Pulmonary artery endothelial cell (primary cell): ENCODE measurements around the gene C15orf40. TPM values are rescaled to one million over a fixed set of nuclear protein-coding genes. Genes with fewer than 3 reads are reported as not detected.

Experiments used
- DNase-seq: peaks from one replicate; pipeline ENCODE4 v3.0.0-alpha.2; 2011; ENCODE audit warnings: low read depth, low spot score
- total RNA-seq: library from RNA; depleted of rRNA; stranded (reverse); fragments of >200 nt; gene quantifications from 2 replicates; pipeline ENCODE4 v1.2.3, GENCODE V29; 2014

C15orf40 gene
- total RNA-seq, 1 donor from 2014 or later: 17.5 TPM

DNA sequence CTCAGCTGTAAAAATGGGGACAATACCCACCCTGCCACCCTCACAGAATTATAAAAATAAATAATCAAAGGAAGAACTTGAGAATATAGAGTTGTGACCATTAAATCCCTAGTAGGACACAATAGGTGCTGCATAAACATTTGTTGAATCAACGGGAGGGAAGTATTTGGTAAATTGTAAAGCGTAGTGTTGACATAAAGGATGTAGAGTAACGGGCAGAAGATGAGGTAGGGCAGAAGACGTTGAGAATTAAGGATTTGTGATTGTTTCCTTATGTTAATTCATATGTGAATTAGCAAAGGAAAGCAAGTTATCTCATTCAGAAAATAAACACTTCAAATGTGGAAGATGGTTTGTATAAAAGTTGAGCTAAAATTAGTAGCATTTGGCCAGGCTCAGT lies 18.3 kb downstream of the C15orf40 start:
- no peak for DNase-seq

DNA sequence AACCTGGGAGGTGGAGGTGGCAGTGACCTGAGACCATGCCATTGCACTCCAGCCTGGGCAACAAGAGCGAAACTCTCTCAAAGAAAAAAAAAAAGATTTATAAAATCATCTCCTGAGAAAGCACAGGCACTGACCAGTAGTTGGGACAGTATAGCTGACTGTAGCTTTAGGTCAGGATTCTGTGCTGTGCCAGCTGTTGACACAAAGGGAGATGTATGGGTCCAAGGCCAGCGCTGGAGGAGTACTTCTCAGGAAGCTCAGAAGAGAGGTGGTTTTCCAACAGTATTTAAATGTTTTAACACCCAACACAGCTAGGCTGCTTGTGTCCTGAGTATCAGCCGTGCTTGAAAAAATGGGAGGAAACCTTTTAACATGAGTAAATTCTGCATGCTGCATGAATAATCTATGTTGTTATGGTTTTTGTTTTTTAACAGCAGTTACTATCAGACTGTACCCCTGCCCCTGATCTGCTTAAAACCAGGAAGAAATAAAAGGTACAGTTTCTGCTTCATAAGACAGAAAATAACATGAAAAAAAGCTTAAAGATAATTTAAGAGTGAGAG lies 18.9 kb downstream of the C15orf40 start:
- DNase-seq: no peak

DNA sequence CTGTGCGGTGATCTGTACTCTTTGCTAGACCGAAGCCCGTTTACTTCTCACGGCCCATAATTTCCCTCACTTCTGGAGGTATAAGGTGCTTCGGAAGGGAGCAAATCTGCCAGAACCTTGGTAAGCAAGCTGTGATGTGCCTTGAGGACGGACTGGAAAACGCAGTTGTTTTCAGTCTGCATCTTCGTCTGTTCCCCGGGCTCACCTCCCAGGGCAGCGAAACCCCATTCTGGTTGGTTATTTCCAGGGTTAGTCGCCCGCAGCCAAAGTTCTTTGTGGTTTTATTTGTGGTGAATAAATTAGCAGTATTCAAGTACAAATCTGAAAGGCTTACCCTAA lies 25.0 kb downstream of the C15orf40 start:
- no peak for DNase-seq

DNA sequence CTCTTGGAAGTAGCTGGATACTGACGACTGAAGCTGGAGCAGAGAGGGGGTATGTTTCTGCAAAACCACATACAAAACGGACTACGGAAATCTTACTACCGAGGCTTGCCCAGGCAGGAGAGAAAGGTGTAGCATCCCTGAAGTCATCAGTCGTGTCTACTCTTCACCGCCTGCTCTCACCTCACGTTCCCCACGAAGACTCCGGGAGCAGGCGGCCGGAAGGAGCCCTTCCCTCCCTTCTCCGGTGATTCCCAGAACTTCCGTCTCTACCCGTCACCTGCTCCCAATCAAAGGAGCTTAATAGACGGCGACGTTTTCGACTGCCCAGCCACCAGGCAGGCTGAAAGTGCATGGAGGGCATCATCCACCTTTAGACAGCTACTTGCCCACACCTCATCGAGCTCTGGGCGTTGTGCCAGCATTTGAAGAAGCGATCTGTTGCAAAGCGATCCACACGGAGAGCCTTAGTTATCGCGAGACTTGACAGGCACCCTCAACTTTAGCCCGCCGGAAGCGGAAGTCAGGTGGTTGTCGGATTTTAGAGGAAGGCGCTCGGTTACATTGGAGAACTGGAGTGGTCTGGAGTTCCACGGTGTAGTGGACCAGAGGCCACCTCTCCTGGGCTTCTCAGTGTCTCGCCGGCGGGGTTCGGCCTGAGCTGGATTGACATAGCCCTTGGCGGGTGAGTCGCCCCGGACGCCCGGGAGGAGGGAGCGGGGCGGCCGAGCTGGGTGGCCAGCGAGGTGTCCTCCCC lies 25.6 kb downstream of the C15orf40 start, which contains the start of gene RAMAC:
Gene RAMAC, plus strand, starts transcription at position 523 of the 754 bp plus-strand sequence. CDS start 2,809 bp downstream, outside the sequence.
- DNase-seq: peak; percentile 77

DNA sequence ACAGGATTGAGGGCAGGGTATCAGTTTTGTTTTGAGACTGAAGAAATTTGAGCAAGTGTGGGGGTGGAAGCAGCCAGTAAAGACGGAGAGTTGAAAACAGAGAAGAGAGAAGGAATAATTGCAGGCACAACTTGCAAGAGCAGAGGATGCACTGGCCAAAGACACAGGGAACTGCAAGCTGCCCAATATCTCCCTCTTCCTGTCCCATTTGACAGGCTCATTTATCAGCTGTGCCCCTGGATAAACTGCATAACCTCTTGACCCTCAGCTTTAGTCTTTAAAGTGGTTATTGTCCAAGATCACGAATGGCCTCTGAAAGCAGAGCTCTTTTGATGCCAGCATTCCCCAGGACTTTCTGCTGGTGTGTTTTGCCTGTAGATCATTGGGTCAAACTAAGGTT lies 30.5 kb downstream of the C15orf40 start:
- no peak for DNase-seq

DNA sequence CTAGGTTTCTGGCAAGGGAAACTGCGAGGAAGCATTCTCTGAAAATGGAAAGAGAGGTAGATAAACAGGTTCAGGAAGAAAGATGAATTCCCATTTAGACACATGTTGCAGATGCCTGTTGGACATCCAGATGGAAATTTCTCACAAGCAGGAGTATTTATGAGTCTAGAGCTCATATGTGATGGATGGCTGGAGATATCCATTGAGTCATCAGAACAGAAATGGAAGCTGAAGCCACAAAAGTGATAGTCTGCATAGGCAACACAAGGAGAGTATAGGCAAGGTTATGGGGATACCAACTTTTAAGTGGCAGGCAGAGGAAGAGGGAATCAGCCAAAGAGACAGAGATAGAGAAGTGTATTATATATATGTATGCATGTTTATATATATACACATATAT lies 31.7 kb downstream of the C15orf40 start:
- no peak for DNase-seq

DNA sequence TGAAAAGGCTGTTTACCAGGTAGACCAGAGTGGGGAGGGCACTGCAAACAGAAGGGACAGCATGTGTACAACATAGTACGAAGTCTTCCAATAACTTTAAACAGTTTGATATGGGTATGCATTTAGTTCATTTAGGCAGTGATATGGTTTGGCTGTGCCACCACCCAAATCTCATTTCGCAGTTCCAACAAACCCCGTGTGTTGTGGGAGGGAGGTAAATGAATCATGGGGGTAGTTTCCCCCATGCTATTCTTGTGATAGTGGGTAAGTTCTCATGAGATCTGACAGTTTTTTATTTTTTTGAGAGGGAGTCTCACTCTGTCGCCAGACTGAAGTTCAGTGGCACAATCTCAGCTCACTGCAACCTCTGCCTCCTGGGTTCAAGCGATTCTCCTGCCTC lies 33.0 kb downstream of the C15orf40 start:
- no peak for DNase-seq

DNA sequence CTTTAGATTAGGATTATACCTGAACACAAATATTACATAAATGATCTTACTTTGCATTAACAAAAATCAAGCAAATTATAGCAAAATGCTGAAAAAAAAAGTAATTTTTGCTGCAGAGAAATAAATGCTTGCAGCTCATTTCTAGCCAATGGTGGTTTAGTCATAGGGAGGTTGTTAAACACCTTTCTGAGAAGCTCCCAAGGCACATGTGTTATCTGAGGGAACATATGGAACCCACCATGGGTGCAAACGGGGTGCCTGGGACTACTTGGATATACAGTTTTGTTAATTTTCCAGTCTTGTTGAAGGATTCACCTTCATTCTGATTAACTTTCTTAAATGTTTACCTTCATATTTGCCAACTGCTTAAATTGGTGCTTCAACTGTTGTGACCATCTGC lies 34.4 kb downstream of the C15orf40 start:
- no peak for DNase-seq

DNA sequence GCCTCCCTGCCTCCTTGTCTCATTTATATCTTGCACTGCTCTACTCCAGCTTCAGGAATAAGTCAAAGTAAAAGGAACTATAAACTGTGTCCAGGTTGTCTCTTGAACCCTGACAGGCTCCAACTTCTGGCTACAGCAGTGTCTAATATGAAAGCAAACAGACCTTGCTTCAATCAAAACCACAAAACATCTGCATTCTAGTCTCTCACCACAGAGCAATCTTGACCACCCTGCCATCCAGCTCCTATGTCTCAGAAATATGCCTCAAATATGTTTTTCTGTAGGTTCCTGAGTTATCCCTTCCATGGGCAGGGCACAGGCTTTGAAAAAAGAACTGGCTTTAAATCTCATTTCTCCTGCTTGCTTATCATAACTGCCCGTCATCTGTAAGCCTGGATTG lies 38.4 kb downstream of the C15orf40 start:
- no peak for DNase-seq

DNA sequence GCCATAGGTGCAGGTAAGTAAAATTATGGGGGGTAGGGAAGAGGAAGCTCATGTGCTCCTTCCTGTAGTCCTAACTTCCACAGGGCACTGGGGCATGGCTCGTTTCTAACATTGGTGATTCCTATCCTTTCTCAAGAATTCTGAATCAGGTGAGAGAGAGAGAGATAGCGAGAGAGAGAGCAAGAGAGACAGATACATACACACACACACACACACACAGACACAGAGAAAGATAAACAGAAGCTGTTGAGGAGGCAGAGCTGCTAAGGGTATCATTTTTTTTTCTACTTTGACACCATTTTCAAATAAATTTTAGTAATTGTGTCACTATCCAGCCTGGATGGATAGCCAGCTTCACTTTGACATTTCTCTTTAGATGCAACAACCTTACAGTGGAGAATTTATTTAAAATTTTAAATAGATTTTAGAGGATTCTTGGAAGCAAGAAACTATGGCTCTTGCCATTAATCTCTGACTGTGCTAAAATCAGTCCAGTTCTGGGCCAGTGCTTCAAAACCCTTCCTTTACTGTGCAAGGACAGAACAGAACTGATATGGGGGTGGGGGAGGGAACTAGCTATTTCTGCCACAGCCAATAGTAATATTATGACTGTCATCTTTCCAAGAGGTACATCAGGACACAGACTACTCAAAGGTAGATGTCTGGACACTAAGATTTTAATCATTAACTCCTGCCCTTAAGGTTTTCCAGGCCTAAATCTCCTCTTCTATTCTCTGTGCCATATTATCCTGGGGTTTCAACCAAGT lies 40.0 kb downstream of the C15orf40 start:
- no peak for DNase-seq

DNA sequence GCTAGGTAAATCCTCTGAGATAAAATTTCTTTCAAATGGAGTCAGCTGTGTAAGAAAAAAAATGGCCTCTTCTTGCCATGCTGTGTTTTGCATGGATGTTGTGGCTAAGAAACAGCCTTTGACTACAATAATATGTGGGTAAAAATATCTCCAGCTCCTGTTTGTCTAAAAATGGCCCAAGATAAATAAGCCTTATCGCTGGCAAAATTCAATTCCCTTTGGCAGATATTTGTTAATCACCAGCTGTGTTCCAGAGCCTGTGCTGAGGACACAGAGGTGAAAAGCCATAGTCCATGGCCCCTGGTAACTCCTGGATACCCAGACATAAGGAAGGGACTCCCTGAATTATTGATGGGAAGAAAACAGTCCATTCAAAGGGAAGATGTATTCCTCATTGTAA lies 40.7 kb downstream of the C15orf40 start:
- no peak for DNase-seq

DNA sequence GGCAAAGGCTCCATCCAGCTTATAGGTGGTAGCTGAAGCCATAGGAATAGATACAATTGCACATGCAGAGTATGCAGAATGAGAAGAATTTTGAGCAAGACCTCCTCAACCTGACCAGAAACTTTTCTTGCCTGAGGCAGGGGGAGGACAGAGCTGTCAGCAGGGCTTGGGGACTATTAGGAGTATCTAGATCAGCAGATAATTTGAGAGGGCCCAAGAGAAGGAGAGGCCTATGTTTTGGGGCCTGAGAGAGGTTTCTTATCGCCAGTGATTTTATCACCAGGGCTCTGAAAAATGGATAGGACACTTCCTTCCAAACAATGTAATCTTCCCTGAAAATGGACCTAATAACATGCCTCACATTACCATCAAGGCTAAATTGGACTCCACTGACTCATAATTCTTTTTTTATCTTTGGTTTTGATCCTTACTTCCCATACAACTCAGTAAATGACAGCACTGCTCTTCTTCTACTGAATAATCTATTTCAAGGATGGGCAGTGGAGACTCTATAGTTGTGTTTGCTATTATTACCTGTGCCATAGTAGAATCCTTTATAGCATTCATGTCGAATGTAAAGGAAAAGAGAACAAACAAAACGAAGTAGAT lies 41.3 kb downstream of the C15orf40 start:
- DNase-seq: no peak

DNA sequence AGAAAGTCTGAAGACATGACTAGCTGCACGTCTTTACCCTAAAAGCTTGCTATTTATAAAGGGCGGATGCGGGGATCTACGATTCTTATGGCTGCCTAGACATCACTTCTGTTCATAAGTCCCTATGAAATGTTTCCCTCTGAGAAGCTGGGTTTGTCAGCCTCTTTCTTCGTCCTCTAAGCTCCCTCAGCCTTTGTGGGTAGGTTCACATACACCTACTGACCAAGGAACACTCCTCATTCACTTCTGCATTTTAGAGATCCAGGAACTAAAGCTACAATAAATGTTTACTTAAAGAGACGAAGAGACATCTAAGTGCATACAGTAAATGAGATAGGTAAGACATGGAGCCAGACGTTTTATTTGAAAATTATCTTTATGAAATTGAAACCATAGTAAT lies 42.1 kb downstream of the C15orf40 start:
- DNase-seq: no peak

DNA sequence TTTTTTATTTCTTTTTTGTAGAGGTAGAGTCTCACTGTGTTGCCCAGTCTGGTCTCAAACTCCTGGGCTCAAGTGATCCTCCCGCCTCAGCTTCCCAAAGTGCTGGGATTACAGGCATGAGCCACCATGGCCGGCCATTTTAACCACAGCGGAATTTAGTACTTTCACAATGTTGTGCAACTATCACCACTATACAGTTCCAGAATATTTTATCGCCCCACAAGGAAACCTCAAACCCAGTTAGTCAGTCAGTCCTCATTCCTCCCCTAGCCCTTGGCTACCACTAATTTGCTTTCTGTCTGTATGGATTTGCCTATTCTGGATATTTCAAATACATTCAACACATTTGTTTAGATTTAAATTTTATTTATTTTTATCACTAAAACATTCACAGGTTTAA lies 43.4 kb downstream of the C15orf40 start:
- no peak for DNase-seq

DNA sequence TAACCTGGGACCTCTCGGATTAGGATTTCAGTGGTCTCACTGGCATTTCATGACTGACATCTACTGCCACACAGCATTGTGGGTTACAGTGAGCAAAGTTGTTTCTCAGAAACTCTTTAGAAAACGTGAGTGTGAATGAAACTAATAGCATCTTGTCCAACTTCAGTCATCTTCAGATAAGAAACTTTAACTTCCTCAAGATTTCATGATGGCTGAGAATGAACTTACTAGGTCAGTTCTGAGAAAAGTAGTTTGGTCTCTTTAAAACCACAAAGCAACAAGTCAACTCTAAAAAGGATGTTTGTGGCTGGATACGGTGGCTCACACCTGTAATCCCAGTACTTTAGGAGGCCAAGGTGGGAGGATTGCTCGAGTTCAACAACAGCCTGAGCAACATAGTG lies 44.8 kb downstream of the C15orf40 start:
- DNase-seq: no peak

DNA sequence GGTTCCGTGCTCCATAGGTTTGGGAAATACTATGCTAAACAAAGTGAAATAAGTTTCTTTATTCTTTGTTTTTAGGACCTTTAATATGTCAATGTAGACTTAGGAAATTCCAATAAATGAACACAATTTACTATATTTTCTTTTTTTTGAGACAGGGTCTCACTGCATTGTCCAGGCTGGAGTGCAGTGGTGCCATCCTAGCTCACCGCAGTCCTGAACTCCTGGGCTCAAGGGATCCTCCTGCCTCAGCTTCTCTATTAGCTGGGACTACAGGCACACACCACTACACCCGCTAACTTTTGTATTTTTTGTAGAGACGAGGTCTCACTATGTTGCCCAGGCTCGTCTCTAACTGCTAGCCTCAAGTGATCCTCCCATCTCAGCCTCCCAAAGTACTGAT lies 46.5 kb downstream of the C15orf40 start:
- no peak for DNase-seq

DNA sequence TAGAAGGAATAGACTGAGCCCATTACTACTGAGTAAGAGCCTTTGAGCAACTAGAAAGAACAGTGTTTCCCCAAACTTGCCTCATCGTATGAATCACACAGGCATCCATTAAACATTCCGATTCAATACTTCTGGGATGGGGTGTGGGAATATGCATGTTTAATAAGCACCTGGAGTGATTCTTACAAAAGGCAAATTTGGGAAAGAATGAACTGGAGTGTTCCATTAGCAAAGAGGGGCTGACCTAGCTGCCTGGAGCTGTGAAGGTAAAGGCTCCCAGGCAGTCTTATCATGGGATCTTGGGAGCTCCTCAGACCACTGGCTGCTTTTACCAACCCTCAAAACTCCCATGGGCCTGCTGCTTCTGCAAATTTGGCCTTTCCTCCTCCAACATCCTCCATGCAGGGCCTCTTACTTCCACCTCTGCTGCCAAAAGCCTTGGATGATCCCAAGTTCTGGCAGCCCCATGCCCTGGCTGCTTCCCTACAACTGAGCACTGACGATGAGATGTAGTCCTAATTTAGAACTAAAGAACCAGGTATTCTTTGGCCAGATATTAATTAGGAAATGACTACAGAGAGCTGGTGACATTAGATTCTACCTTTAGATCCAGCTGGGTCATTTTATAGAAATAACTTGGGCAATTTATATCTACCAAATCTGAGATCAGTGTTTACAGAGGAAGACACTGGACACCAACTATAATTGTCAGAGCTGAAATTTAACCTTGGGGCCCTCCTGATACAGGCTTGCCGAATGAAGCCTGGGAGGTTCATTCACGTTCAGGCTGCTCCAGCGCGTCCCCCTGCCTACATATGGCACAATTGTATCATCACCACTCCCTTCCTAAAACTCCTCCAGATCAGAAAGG lies 47.7 kb downstream of the C15orf40 start:
- no peak for DNase-seq

DNA sequence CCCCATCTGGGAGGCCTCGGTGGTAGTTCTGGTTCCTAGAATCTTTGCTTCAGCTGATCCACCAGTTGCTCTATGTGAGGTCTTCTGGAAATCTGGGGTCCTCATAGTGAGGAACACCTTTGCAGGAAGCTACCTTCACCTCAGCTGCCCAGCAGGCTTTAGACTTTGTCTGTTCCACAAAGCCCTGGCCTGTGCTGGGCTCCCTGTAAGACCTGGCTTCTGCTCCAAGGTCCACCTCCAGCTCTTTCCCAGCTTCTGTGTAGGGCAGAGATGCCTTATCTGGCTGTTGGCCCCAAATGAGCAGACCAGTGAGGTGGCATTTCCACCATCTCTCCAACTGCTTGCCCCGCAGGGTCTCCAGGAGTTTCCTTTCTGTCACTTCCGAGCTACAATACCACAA lies 50.7 kb downstream of the C15orf40 start:
- DNase-seq: no peak

DNA sequence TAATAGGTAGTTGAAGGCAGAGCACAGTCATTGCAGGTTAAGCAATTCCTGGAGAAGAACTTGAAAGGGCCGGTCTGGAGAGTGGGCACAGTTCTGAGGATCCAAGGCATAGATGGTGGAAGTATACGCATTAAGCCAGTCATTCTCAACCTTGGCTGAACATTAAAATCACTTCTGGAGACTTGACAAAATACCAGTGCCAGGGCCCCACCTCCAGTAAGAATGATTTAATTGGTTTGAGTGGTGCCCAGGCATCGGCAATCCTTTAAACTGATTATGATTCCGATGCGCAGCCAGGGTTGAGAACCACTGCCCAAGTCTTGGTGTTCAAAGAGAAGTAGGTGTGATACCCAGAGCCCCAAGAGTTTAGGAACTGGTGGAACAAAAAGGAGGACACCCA lies 52.0 kb downstream of the C15orf40 start:
- DNase-seq: no peak

DNA sequence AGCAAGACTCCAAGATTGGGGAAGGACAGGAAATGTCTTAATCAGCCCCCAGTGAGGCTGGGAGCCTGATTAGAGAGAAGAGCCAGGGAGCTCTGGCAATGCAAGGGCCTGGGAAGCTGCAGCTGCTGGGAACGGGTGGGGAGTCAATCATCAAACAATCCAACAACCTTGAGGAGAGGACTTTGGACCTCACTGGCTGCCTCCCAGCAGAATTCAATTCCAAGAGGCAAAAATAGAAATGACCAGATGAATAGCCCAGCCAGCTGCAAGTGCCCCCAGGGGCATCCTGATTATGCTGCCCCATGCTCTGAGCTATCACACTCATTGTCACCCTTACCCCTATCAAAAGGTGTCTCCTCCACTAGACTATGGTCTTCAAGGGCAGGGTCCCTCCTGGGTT lies 52.8 kb downstream of the C15orf40 start:
- no peak for DNase-seq
